Neural cell (in vitro differentiated cells): ENCODE measurements around the gene MIEN1. TPM values are rescaled to one million over a fixed set of nuclear protein-coding genes. Genes with fewer than 3 reads are reported as not detected.

Source experiments
- H2AFZ ChIP-seq: fragments of 200-600, 300-800 bp; sonication (generic), shearing (Covaris generic); 2 replicates; pipeline ENCODE4 v1.6.0; 2014; ENCODE audit warnings: low read depth, mild to moderate bottlenecking, antibody characterized with exemption, low read length, moderate library complexity
- H3F3A ChIP-seq: fragments of 200-600 bp; shearing (Covaris generic); 2 replicates; pipeline ENCODE4 v1.6.1; 2016; ENCODE audit warnings: mild to moderate bottlenecking, moderate library complexity, mixed read lengths, antibody characterized with exemption, low read length; ENCODE audit not compliant: insufficient read depth, poor library complexity, severe bottlenecking
- H3K27ac ChIP-seq: fragments of 200-600, 300-800 bp; sonication (generic), shearing (Covaris generic); 2 replicates; pipeline ENCODE4 v1.5.1; 2014; ENCODE audit warnings: mild to moderate bottlenecking, low read length, moderate library complexity
- H3K27me3 ChIP-seq: fragments of 300-800, 200-600 bp; sonication (generic), shearing (Covaris generic); 2 replicates; pipeline ENCODE4 v1.6.0; 2014; ENCODE audit warnings: mild to moderate bottlenecking, low read depth, low read length, moderate library complexity; ENCODE audit not compliant: insufficient read depth
- H3K36me3 ChIP-seq: fragments of 300-800, 200-600 bp; sonication (generic), shearing (Covaris generic); 2 replicates; pipeline ENCODE4 v1.5.1; 2014; ENCODE audit warnings: mild to moderate bottlenecking, antibody characterized with exemption, low read length, moderate library complexity; ENCODE audit not compliant: insufficient read depth
- H3K4me2 ChIP-seq: fragments of 300-800, 200-600 bp; sonication (generic), shearing (Covaris generic); 2 replicates; pipeline ENCODE4 v1.6.0; 2014; ENCODE audit warnings: mild to moderate bottlenecking, low read length
- H3K4me3 ChIP-seq: fragments of 300-800, 200-600 bp; sonication (generic), shearing (Covaris generic); 2 replicates; pipeline ENCODE4 v1.5.1; 2014; ENCODE audit warnings: mild to moderate bottlenecking, low read length, moderate library complexity
- H3K79me2 ChIP-seq: fragments of 200-600 bp; shearing (Covaris generic); replicated peaks from 2 replicates; pipeline ENCODE4 v1.6.0; 2014; ENCODE audit warnings: mild to moderate bottlenecking, low read length, moderate library complexity; ENCODE audit not compliant: insufficient read depth
- H3K9ac ChIP-seq: fragments of 300-800, 200-600 bp; sonication (generic), shearing (Covaris generic); 2 replicates; pipeline ENCODE4 v1.6.1; 2016; ENCODE audit warnings: mild to moderate bottlenecking, low read length, mixed read lengths
- H3K9me2 ChIP-seq: fragments of 200-600 bp; shearing (Covaris generic); 2 replicates; pipeline ENCODE4 v1.6.1; 2016; ENCODE audit warnings: mild to moderate bottlenecking, low read length, mixed read lengths; ENCODE audit not compliant: insufficient read depth
- H3K9me3 ChIP-seq: fragments of 200-600, 300-800 bp; sonication (generic), shearing (Covaris generic); 2 replicates; pipeline ENCODE4 v1.6.1; 2016; ENCODE audit warnings: mild to moderate bottlenecking, mixed run types, low read length, moderate library complexity, mixed read lengths
- H4K20me1 ChIP-seq: fragments of 200-600 bp; shearing (Covaris generic); 2 replicates; pipeline ENCODE4 v1.6.1; 2016; ENCODE audit warnings: mild to moderate bottlenecking, mixed run types; ENCODE audit not compliant: insufficient read depth
- EP300 ChIP-seq: fragments of 450-650 bp; conservative IDR thresholded peaks from 2 replicates; pipeline ENCODE4 v1.6.1; 2014; ENCODE audit warnings: antibody characterized with exemption, mild to moderate bottlenecking, moderate library complexity; ENCODE audit not compliant: poor library complexity, severe bottlenecking
- EZH2 ChIP-seq: fragments of 200-600, 300-800 bp; shearing (Covaris generic), sonication (generic); IDR thresholded peaks from 2 replicates; pipeline ENCODE4 v1.6.1; 2014; ENCODE audit warnings: antibody characterized with exemption, low read length, borderline replicate concordance, mild to moderate bottlenecking; ENCODE audit not compliant: insufficient read depth, poor library complexity, severe bottlenecking
- MXI1 ChIP-seq: fragments of 450-650 bp; conservative IDR thresholded peaks from 2 replicates; pipeline ENCODE4 v1.6.1; 2014; ENCODE audit warnings: antibody characterized with exemption, mild to moderate bottlenecking; ENCODE audit not compliant: poor library complexity, severe bottlenecking
- POLR2AphosphoS5 ChIP-seq: IDR thresholded peaks from 2 replicates; pipeline ENCODE4 v1.6.1; 2012
- RAD21 ChIP-seq: fragments of 450-650 bp; conservative IDR thresholded peaks from 2 replicates; pipeline ENCODE4 v1.6.1; 2014; ENCODE audit warnings: antibody characterized with exemption, mild to moderate bottlenecking, moderate library complexity
- SMC3 ChIP-seq: fragments of 450-650 bp; conservative IDR thresholded peaks from 2 replicates; pipeline ENCODE4 v1.6.1; 2014; ENCODE audit warnings: antibody characterized with exemption, mild to moderate bottlenecking, moderate library complexity; ENCODE audit not compliant: poor library complexity
- TAF1 ChIP-seq: IDR thresholded peaks from 2 replicates; pipeline ENCODE4 v1.6.1; 2012; ENCODE audit warnings: low read depth
- polyA plus RNA-seq: library from polyadenylated mRNA; depleted of rRNA; stranded (reverse); fragments of >200 nt; gene quantifications from 2 replicates; pipeline ENCODE4 v1.2.3, GENCODE V29; 2014
- TF ChIP-seq, protein P1 (sequence below): fragments of 450-650 bp; IDR thresholded peaks from 2 replicates; pipeline ENCODE4 v1.5.1; 2014; ENCODE audit warnings: antibody characterized with exemption, mild to moderate bottlenecking, moderate library complexity; ENCODE audit not compliant: poor library complexity, severe bottlenecking
- TF ChIP-seq, protein P2 (sequence below): IDR thresholded peaks from 2 replicates; pipeline ENCODE4 v1.6.1; 2012; ENCODE audit warnings: borderline replicate concordance

Gene MIEN1
- polyA plus RNA-seq, 1 donor from 2014 or later: 106 TPM

- Histone ChIP-seq H3K4me3 (peak within 1 kb of the TSS; percentile 80), H3K79me2 (no peaks in the 10 kb centered on the region), H3K9me3 (no peaks in the 10 kb centered on the region), H3K36me3 (no peaks in the 10 kb centered on the region), H3F3A (no peaks in the 10 kb centered on the region), H2AFZ (peak within 1 kb of the TSS; percentile 99), H3K27ac (peak within 1 kb of the TSS; percentile 96), H3K9me2 (no peaks in the 10 kb centered on the region), H3K27me3 (no peaks in the 10 kb centered on the region), H3K9ac (peak within 1 kb of the TSS; percentile 87), H3K4me2 (peak within 1 kb of the TSS; percentile 90), H4K20me1 (no peaks in the 10 kb centered on the region)
- TF ChIP-seq, protein P1, sequence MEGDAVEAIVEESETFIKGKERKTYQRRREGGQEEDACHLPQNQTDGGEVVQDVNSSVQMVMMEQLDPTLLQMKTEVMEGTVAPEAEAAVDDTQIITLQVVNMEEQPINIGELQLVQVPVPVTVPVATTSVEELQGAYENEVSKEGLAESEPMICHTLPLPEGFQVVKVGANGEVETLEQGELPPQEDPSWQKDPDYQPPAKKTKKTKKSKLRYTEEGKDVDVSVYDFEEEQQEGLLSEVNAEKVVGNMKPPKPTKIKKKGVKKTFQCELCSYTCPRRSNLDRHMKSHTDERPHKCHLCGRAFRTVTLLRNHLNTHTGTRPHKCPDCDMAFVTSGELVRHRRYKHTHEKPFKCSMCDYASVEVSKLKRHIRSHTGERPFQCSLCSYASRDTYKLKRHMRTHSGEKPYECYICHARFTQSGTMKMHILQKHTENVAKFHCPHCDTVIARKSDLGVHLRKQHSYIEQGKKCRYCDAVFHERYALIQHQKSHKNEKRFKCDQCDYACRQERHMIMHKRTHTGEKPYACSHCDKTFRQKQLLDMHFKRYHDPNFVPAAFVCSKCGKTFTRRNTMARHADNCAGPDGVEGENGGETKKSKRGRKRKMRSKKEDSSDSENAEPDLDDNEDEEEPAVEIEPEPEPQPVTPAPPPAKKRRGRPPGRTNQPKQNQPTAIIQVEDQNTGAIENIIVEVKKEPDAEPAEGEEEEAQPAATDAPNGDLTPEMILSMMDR: peak; percentile 41
- TF ChIP-seq SMC3 (no peak), EP300 (no peak), EZH2 (no peak), RAD21 (no peak), TAF1 (no peak), MXI1 (peak; percentile 42), POLR2AphosphoS5 (peak; percentile 56)
- TF ChIP-seq, protein P2, sequence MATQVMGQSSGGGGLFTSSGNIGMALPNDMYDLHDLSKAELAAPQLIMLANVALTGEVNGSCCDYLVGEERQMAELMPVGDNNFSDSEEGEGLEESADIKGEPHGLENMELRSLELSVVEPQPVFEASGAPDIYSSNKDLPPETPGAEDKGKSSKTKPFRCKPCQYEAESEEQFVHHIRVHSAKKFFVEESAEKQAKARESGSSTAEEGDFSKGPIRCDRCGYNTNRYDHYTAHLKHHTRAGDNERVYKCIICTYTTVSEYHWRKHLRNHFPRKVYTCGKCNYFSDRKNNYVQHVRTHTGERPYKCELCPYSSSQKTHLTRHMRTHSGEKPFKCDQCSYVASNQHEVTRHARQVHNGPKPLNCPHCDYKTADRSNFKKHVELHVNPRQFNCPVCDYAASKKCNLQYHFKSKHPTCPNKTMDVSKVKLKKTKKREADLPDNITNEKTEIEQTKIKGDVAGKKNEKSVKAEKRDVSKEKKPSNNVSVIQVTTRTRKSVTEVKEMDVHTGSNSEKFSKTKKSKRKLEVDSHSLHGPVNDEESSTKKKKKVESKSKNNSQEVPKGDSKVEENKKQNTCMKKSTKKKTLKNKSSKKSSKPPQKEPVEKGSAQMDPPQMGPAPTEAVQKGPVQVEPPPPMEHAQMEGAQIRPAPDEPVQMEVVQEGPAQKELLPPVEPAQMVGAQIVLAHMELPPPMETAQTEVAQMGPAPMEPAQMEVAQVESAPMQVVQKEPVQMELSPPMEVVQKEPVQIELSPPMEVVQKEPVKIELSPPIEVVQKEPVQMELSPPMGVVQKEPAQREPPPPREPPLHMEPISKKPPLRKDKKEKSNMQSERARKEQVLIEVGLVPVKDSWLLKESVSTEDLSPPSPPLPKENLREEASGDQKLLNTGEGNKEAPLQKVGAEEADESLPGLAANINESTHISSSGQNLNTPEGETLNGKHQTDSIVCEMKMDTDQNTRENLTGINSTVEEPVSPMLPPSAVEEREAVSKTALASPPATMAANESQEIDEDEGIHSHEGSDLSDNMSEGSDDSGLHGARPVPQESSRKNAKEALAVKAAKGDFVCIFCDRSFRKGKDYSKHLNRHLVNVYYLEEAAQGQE: no peak
Measured at GRCh38 chr17:39687546-39688474, 42.5 kb downstream of the MIEN1 start, which contains the start of gene PGAP3. Gene PGAP3, minus strand, starts transcription at chr17:39688057. Its CDS starts 43 bp downstream, at chr17:39688014.

DNA sequence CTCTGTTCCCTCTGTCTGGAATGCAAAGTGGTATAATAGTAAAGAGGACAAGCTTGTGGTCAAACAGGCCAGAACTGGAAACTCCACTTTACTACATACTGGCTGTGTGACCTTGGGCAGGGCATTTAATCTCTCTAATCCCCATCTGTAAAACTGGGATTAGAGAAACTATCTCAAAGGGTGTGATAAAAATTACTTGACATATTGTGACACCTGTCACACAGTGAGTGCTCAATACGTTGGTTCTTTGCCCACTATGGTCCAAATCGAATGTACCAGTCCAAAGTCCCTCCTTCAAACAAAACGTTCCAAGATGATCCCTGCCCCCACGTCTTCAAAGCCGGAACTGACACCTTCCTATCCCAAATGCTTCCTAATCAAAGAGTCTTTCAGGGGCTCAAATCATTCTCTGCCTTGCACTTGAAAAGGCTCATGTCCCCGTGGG is 43.2 kb downstream of the MIEN1 start:
- Histone ChIP-seq H3F3A (no peaks in the 10 kb centered on the region), H3K9me3 (no peaks in the 10 kb centered on the region), H3K4me3 (peak overlapping the region; percentile 80), H3K27ac (peak overlapping the region; percentile 96), H2AFZ (peak overlapping the region; percentile 99), H3K9me2 (no peaks in the 10 kb centered on the region), H3K27me3 (no peaks in the 10 kb centered on the region), H3K36me3 (no peaks in the 10 kb centered on the region), H3K9ac (peak overlapping the region; percentile 87), H4K20me1 (no peaks in the 10 kb centered on the region), H3K4me2 (peak overlapping the region; percentile 53), H3K79me2 (no peaks in the 10 kb centered on the region)
- TF ChIP-seq MXI1: no peak
- no peak for TF ChIP-seq POLR2AphosphoS5
